BE2C (cell line): ENCODE results near the gene MIEF2.

Source experiments
- DNase-seq: peaks from one replicate; pipeline ENCODE4 v3.0.0-alpha.2; 2020
- H3K27me3 ChIP-seq: fragments of 250-450 bp; sonication (Bioruptor Pico); 2 replicates; pipeline ENCODE4 v1.5.1; 2020; ENCODE audit warnings: mild to moderate bottlenecking
- H3K36me3 ChIP-seq: fragments of 250-450 bp; sonication (Bioruptor Pico); 2 replicates; pipeline ENCODE4 v1.5.1; 2020; ENCODE audit warnings: mild to moderate bottlenecking
- H3K4me1 ChIP-seq: fragments of 250-450 bp; sonication (Bioruptor Pico); 2 replicates; pipeline ENCODE4 v1.5.1; 2020
- H3K4me3 ChIP-seq: 2 replicates; pipeline ENCODE4 v1.5.1; 2011; ENCODE audit warnings: low read depth, low read length
- H3K9me3 ChIP-seq: fragments of 250-450 bp; sonication (Bioruptor Pico); 2 replicates; pipeline ENCODE4 v1.5.1; 2020
- CTCF ChIP-seq: IDR thresholded peaks from 2 replicates; pipeline ENCODE4 v1.5.1; 2012; ENCODE audit warnings: mild to moderate bottlenecking, low read depth, low read length

The MIEF2 gene

GRCh38 chr17:18233803-18234518 lies 26.5 kb upstream of the MIEF2 start:
- no peak for DNase-seq
- no peaks in the 10 kb centered on the region for H3K36me3 ChIP-seq
- no peaks in the 10 kb centered on the region for H3K4me1 ChIP-seq
- no peaks in the 10 kb centered on the region for H3K27me3 ChIP-seq
- no peaks in the 10 kb centered on the region for H3K9me3 ChIP-seq
- no peak for TF ChIP-seq CTCF
- H3K4me3 ChIP-seq: no peak overlapping the region

- no peaks in the 10 kb centered on the region for H3K36me3 ChIP-seq
- H3K27me3 ChIP-seq: no peaks in the 10 kb centered on the region
- TF ChIP-seq CTCF: no peak
- no peak for DNase-seq
- H3K9me3 ChIP-seq: no peaks in the 10 kb centered on the region
- H3K4me1 ChIP-seq: no peaks in the 10 kb centered on the region
- H3K4me3 ChIP-seq: no peak overlapping the region
These were observed 25.5 kb upstream of the MIEF2 start for GRCh38 chr17:18234853-18235380.

GRCh38 chr17:18235743-18236256 lies 24.7 kb upstream of the MIEF2 start:
- no peak for TF ChIP-seq CTCF
- H3K36me3 ChIP-seq: no peaks in the 10 kb centered on the region
- H3K27me3 ChIP-seq: no peaks in the 10 kb centered on the region
- H3K4me1 ChIP-seq: no peaks in the 10 kb centered on the region
- DNase-seq: no peak
- no peaks in the 10 kb centered on the region for H3K9me3 ChIP-seq
- H3K4me3 ChIP-seq: no peak overlapping the region

GRCh38 chr17:18236494-18236893 lies 24.0 kb upstream of the MIEF2 start:
- no peak for DNase-seq
- no peak for TF ChIP-seq CTCF
- H3K4me3 ChIP-seq: no peak overlapping the region

GRCh38 chr17:18237461-18237860 lies 23.0 kb upstream of the MIEF2 start:
- Histone ChIP-seq H3K36me3 (no peaks in the 10 kb centered on the region), H3K27me3 (no peaks in the 10 kb centered on the region), H3K4me1 (no peaks in the 10 kb centered on the region), H3K9me3 (no peaks in the 10 kb centered on the region), H3K4me3 (no peak overlapping the region)
- TF ChIP-seq CTCF: no peak
- no peak for DNase-seq

More at GRCh38 chr17:18236494-18236893, 24.0 kb upstream of the MIEF2 start:
- no peaks in the 10 kb centered on the region for H3K9me3 ChIP-seq
- no peaks in the 10 kb centered on the region for H3K27me3 ChIP-seq
- no peaks in the 10 kb centered on the region for H3K4me1 ChIP-seq
- no peaks in the 10 kb centered on the region for H3K36me3 ChIP-seq

- Histone ChIP-seq H3K4me3 (no peak overlapping the region), H3K9me3 (no peaks in the 10 kb centered on the region), H3K36me3 (no peaks in the 10 kb centered on the region), H3K27me3 (no peaks in the 10 kb centered on the region), H3K4me1 (no peaks in the 10 kb centered on the region)
- no peak for DNase-seq
- no peak for TF ChIP-seq CTCF
These were observed 22.2 kb upstream of the MIEF2 start for GRCh38 chr17:18238299-18238698.
